Stomach (tissue), 9 donors: Measurements from ENCODE around the gene SIGLEC9. TPM values are rescaled to one million over a fixed set of nuclear protein-coding genes. Genes with fewer than 3 reads are reported as not detected.
"Not testable (repeated sequence)": the region's sequence is repeated elsewhere in the genome, so short reads cannot be mapped to it uniquely, and the experiment has no call there.

ENCODE experiments used
- DNase-seq, 2 donors: peaks; one replicate each; pipeline versions ENCODE4 v3.0.0 to v3.0.0-alpha.2; 2013 to 2019
- H3K27ac ChIP-seq, 5 donors: fragments of 200-600 bp in 4 of 5; sonication (generic) in 4 of 5; one replicate each; pipeline ENCODE4 v1.5.1; 2013 to 2019; ENCODE audit warnings: mild to moderate bottlenecking in 1 of 5, moderate library complexity in 1 of 5
- H3K27me3 ChIP-seq, 3 donors: fragments of 200-600 bp; sonication (generic); one replicate each; pipeline ENCODE4 v1.5.1; 2017 to 2019; ENCODE audit warnings: mixed run types in 1 of 3
- H3K36me3 ChIP-seq, 4 donors: fragments of 200-600 bp; sonication (generic); 1 replicate in 3 of 4; 2 replicates in 1 of 4; pipeline ENCODE4 v1.5.1; 2016 to 2019
- H3K4me1 ChIP-seq, 4 donors: fragments of 200-600 bp; sonication (generic); one replicate each; pipeline ENCODE4 v1.5.1; 2016 to 2019
- H3K4me3 ChIP-seq, 4 donors: fragments of 200-600 bp; sonication (generic) in 3 of 4; one replicate each; pipeline ENCODE4 v1.5.1; 2016 to 2019; ENCODE audit warnings: mild to moderate bottlenecking in 1 of 4
- H3K9me3 ChIP-seq, 4 donors: fragments of 200-600 bp; sonication (generic); one replicate each; pipeline ENCODE4 v1.5.1; 2016 to 2019
- CTCF ChIP-seq, 7 experiments: fragments of 450-650 bp in 4 of 7; fragments of 200-600 bp in 3 of 7; sonication (generic) in 3 of 7; IDR thresholded peaks; one replicate each; pipeline ENCODE4 v1.5.1; 2016 to 2019; ENCODE audit warnings: antibody characterized with exemption in 7 of 7, control low read depth in 2 of 7, mild to moderate bottlenecking in 1 of 7
- EP300 ChIP-seq: sonication (generic); formaldehyde crosslinking; IDR thresholded peaks from one replicate; pipeline ENCODE4 v1.6.1; 2017; ENCODE audit warnings: antibody characterized with exemption
- POLR2A ChIP-seq, 4 donors: fragments of 450-650 bp; IDR thresholded peaks; one replicate each; pipeline ENCODE4 v1.6.1; 2016; ENCODE audit warnings: antibody characterized with exemption in 4 of 4, control low read depth in 2 of 4, mild to moderate bottlenecking in 1 of 4, moderate library complexity in 1 of 4
- POLR2AphosphoS5 ChIP-seq, 3 donors: sonication (generic); formaldehyde crosslinking; IDR thresholded peaks; one replicate each; pipeline ENCODE4 v1.6.1; 2016; ENCODE audit warnings: antibody characterized with exemption in 3 of 3
- WGBS, 5 donors: extraction: QIAGEN DNeasy Blood & Tissue Kit in 3 of 5; methylation state at CpG; one replicate each; pipeline versions ENCODE4 v1.1.5 to v1.1.7; 2013 to 2018; 5-methylcytosine and 5-hydroxymethylcytosine counted together
- intact Hi-C: fragments of 100-400 bp; cut with DNase I; formaldehyde crosslinking; loops from one replicate; pipeline ENCODE4 v1.15.1; 2023; ENCODE audit warnings: low total_unique reads
- polyA plus RNA-seq, 3 donors: library from polyadenylated mRNA; stranded (reverse); fragments of 200-250 nt; gene quantifications; one replicate each; pipeline ENCODE4 v1.2.3, GENCODE V29; 2013
- total RNA-seq, 5 donors: library from RNA; depleted of rRNA; stranded (reverse); fragments of >200 nt; gene quantifications; one replicate each; pipeline versions ENCODE4 v1.1.0 to v1.2.3, GENCODE V29; 2014 to 2016
- donor health status: healthy with polysubstance abuse.
- donor health status: Bipolar disorder and iron deficiency.
- donor health status: healthy.

Gene SIGLEC9
- total and polyA plus RNA-seq, 8 donors, result 0.61 to 13.9 (median 1.2) TPM; not detected in 1

- DNase-seq, result no peak
- H3K36me3 ChIP-seq, result no peaks in the 10 kb centered on the region
- peak overlapping the region in 1 of 5 donors; percentile 59 for H3K27ac ChIP-seq
These were observed 16.5 kb downstream of the SIGLEC9 start for GRCh38 chr19:51141181-51141580.

DNA sequence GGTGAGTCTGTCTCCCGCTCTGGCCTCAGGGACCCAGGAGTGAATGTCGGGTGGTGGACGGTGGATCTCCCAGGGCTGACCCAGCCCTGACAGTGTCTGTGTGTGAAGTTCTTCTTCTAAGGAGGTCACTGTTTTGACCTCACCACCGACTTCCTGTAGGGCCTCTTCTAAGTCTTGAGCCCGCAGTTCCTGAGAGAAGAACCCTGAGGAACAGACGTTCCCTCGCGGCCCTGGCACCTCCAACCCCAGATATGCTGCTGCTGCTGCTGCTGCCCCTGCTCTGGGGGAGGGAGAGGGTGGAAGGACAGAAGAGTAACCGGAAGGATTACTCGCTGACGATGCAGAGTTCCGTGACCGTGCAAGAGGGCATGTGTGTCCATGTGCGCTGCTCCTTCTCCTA, 17.4 kb downstream of the SIGLEC9 start, which contains the start of gene SIGLEC7:
Gene SIGLEC7 (plus strand): TSS at position 183 of the 400 bp plus-strand sequence. CDS start 69 bp downstream, at position 252.
- TF ChIP-seq POLR2AphosphoS5 (IDR thresholded peaks at IDR 0.05) (no peak), POLR2A (IDR thresholded peaks at IDR 0.05) (no peak), EP300 (no peak)
- intact Hi-C loops, result no loop called here
- WGBS, 5 donors, result 56 to 73% (median 70%) methylated on average over 11 to 14 of the region's 14 CpGs
- peaks cover 0 to 12% (median 0%) of the 10 kb centered on the region in 4 donors for H3K4me1 ChIP-seq
- H3K27ac ChIP-seq, result peak within 1 kb of the TSS in 2 of 5 donors; percentile 43 to 59
- no peak within 1 kb of the TSS for H3K4me3 ChIP-seq
- peaks cover 0 to 48% (median 21%) of the 10 kb centered on the region in 3 donors for H3K27me3 ChIP-seq
- no peaks in the 10 kb centered on the region for H3K9me3 ChIP-seq
- DNase-seq, result no peak
- H3K36me3 ChIP-seq, result no peaks in the 10 kb centered on the region

More at GRCh38 chr19:51141181-51141580, 16.5 kb downstream of the SIGLEC9 start:
- H3K9me3 ChIP-seq, result no peaks in the 10 kb centered on the region
- H3K4me3 ChIP-seq, result no peak overlapping the region
- TF ChIP-seq EP300 (no peak), CTCF (IDR thresholded peaks at IDR 0.05) (no peak), POLR2A (IDR thresholded peaks at IDR 0.05) (no peak), POLR2AphosphoS5 (IDR thresholded peaks at IDR 0.05) (no peak)
- H3K27me3 ChIP-seq, result peaks cover 0 to 49% (median 21%) of the 10 kb centered on the region in 3 donors
- 67 to 85% (median 82%) methylated on average over 6 of the region's 6 CpGs for WGBS, 5 donors
- peaks cover 0 to 12% (median 0%) of the 10 kb centered on the region in 4 donors for H3K4me1 ChIP-seq
- intact Hi-C loops, result no loop called here

- intact Hi-C loops, DNase-seq, H3K36me3 ChIP-seq, H3K9me3 ChIP-seq, H3K4me3 ChIP-seq: not testable (repeated sequence)
- Histone ChIP-seq H3K27ac (peak overlapping the region in 2 of 5 donors; percentile 43 to 59), H3K4me1 (peaks cover 0 to 12% (median 0%) of the 10 kb centered on the region in 4 donors), H3K27me3 (peaks cover 0 to 40% (median 20%) of the 10 kb centered on the region in 3 donors)
- 63 to 81% (median 68%) methylated on average over 10 to 15 of the region's 15 CpGs for WGBS, 5 donors
These were observed 18.2 kb downstream of the SIGLEC9 start for GRCh38 chr19:51142809-51143475.

- TF ChIP-seq EP300, result no peak
- no peak for TF ChIP-seq POLR2AphosphoS5 (IDR thresholded peaks at IDR 0.05)
- no peak for TF ChIP-seq CTCF (IDR thresholded peaks at IDR 0.05)
- TF ChIP-seq POLR2A (IDR thresholded peaks at IDR 0.05), result no peak
These were observed 18.8 kb downstream of the SIGLEC9 start for GRCh38 chr19:51143486-51143885.

GRCh38 chr19:51144482-51145045, 19.9 kb downstream of the SIGLEC9 start:
- 75 to 84% (median 79%) methylated on average over 7 to 11 of the region's 11 CpGs for WGBS, 5 donors

More at GRCh38 chr19:51143486-51143885, 18.8 kb downstream of the SIGLEC9 start:
- H3K36me3 ChIP-seq, result no peaks in the 10 kb centered on the region
- intact Hi-C loops, result no loop called here
- peaks cover 0 to 35% (median 16%) of the 10 kb centered on the region in 3 donors for H3K27me3 ChIP-seq
- no peaks in the 10 kb centered on the region for H3K9me3 ChIP-seq
- no peak overlapping the region for H3K27ac ChIP-seq
- WGBS, 5 donors, result 75 to 90% (median 85%) methylated on average over 2 to 5 of the region's 5 CpGs
- H3K4me1 ChIP-seq, result peaks cover 0 to 12% (median 0%) of the 10 kb centered on the region in 4 donors
- no peak overlapping the region for H3K4me3 ChIP-seq
- DNase-seq, result no peak

More at GRCh38 chr19:51144482-51145045, 19.9 kb downstream of the SIGLEC9 start:
- no peak for TF ChIP-seq CTCF (IDR thresholded peaks at IDR 0.05)
- no peak for TF ChIP-seq EP300
- no peak for TF ChIP-seq POLR2A (IDR thresholded peaks at IDR 0.05)
- intact Hi-C loops, result no loop called here
- Histone ChIP-seq H3K9me3 (peaks cover 0 to 4% (median 2%) of the 10 kb centered on the region in 4 donors), H3K4me3 (no peak overlapping the region), H3K4me1 (peaks cover 0 to 12% (median 0%) of the 10 kb centered on the region in 4 donors), H3K27me3 (peaks cover 0 to 33% (median 16%) of the 10 kb centered on the region in 3 donors), H3K27ac (no peak overlapping the region), H3K36me3 (no peaks in the 10 kb centered on the region)
- DNase-seq, result no peak
